Mesodermal cell (in vitro differentiated cells): ENCODE data around the gene M6PR.

ENCODE experiments used
- H3K27ac ChIP-seq: 2 replicates; pipeline ENCODE4 v1.7.0; 2013; ENCODE audit warnings: mild to moderate bottlenecking, low read depth, low read length, moderate library complexity; ENCODE audit not compliant: severe bottlenecking
- H3K36me3 ChIP-seq: 2 replicates; pipeline ENCODE4 v1.7.1; 2013; ENCODE audit warnings: mild to moderate bottlenecking, low read length, moderate library complexity; ENCODE audit not compliant: control insufficient read depth, insufficient read depth
- H3K4me1 ChIP-seq: one replicate; pipeline ENCODE4 v1.7.1; 2013; ENCODE audit warnings: mild to moderate bottlenecking, low read length; ENCODE audit not compliant: insufficient read depth, control insufficient read depth, poor library complexity, severe bottlenecking
- H3K4me3 ChIP-seq: 2 replicates; pipeline ENCODE4 v1.7.0; 2013; ENCODE audit warnings: low read length, control low read depth, mild to moderate bottlenecking; ENCODE audit not compliant: insufficient read depth, poor library complexity, severe bottlenecking; ENCODE audit errors: extremely low read depth
- H3K9me3 ChIP-seq: 2 replicates; pipeline ENCODE4 v1.7.1; 2013; ENCODE audit warnings: mild to moderate bottlenecking, low read length, moderate library complexity; ENCODE audit not compliant: control insufficient read depth
- WGBS, 2 experiments: methylation state at CpG; one replicate each; pipeline ENCODE4 v1.1.5; 2013; ENCODE audit warnings: missing lambda C conversion rate in 2 of 2; ENCODE audit not compliant: insufficient coverage in 2 of 2; 5-methylcytosine and 5-hydroxymethylcytosine counted together

The M6PR gene

DNA sequence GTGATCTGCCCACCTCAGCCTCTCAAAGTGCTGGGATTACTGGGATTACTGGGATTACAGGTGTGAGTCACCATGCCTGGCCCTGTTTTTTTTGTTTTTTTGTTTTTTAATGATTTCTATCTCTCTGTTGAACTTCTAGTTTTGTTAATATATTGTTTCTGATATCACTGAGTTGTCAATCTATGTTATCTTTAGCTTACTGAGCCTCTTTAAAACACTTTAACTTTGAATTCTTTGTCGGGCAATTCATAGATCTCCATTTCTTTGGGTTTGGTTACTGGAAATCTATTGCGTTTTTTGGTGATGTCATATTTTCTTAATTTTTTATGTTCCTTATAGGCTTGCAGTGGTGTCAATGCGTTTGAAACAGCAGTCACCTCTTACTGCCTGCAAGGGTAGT, 30.7 kb upstream of the M6PR start:
- H3K4me1 ChIP-seq: no peaks in the 10 kb centered on the region
- no peaks in the 10 kb centered on the region for H3K9me3 ChIP-seq
- H3K4me3 ChIP-seq: no peak overlapping the region
- 89 to 100% methylated on average over 1 to 3 of the region's 3 CpGs for WGBS, 2 experiments
- no peaks in the 10 kb centered on the region for H3K36me3 ChIP-seq
- H3K27ac ChIP-seq: no peak overlapping the region

DNA sequence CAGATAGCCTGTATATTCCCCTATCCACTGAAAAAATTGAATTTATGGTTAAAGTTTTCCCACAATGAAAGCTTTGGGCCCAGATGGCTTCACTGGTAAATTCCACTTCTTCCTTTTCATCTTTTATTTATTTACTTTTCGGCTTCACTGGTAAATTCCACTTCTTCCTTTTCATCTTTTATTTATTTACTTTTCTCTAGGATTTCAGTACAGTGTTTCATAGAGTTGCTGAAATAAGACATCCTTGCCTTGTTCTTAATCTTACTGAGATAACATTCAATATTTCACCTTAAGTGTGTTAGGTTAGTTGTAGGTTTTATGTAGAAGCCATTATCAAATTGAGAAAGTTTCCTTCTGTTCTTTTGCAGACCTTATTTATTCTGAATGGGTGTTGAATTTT, 21.0 kb upstream of the M6PR start:
- no peaks in the 10 kb centered on the region for H3K36me3 ChIP-seq
- no peak overlapping the region for H3K4me3 ChIP-seq
- H3K9me3 ChIP-seq: peaks cover 17% of the 10 kb centered on the region
- H3K27ac ChIP-seq: no peak overlapping the region
- no peaks in the 10 kb centered on the region for H3K4me1 ChIP-seq
- no CpG with 5 or more reads among the region's 1 CpG for WGBS, 2 experiments

DNA sequence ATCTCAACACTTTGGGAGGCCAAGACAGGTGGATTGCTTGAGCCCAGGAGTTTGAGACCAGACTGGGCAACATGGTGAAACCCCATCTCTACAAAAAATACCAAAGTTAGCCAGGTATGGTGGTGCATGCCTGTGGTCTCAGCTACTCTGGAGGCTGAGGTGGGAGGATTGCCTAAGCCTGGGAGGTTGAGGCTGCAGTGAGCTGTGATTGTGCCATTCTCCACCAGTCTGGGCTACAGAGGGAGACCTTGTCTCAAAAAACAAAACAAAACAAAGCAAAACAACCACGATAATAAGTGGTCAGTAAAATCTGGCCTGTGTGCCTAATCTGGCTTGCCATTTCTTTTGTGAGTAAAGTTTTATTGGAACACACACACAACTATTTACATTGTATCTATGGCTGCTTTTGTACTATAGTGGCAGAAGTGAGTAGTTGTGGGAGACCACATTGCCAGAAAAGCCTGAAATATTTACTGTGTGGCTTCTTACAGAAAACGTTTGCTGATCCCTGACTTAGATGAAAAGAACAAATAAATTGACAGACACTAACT, 20.5 kb upstream of the M6PR start:
- no CpG with 5 or more reads among the region's 2 CpGs for WGBS, 2 experiments
- H3K27ac ChIP-seq: no peak overlapping the region
- H3K4me3 ChIP-seq: no peak overlapping the region
- H3K4me1 ChIP-seq: no peaks in the 10 kb centered on the region
- H3K36me3 ChIP-seq: no peaks in the 10 kb centered on the region
- H3K9me3 ChIP-seq: peaks cover 17% of the 10 kb centered on the region

GRCh38 chr12:8968761-8969160, 19.3 kb upstream of the M6PR start:
- Histone ChIP-seq H3K4me3 (no peak overlapping the region), H3K4me1 (no peaks in the 10 kb centered on the region), H3K9me3 (peaks cover 17% of the 10 kb centered on the region), H3K27ac (no peak overlapping the region), H3K36me3 (no peaks in the 10 kb centered on the region)

DNA sequence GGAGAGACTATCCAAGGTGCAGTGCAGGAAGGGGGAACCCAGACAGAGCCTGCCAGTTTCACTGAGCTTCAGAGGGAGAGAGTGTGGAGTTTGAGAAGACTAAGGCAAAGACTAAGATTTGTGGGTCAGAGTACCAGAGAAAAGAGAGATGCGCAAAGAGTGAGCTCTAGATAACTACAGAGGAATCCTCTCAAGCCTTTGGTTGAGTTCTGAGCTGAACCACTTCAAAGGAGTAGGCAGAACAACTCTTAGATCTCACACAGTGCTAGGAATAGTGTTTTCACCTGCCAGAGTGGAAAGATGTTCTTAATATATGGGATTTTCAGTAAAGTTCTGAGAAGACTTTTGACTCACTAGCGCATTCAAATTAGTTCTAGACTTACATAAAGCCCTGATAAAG, 10.7 kb upstream of the M6PR start:
- 71 to 100% methylated on average over 1 of the region's 2 CpGs for WGBS, 2 experiments
- Histone ChIP-seq H3K27ac (no peak overlapping the region), H3K36me3 (no peaks in the 10 kb centered on the region), H3K4me3 (no peak overlapping the region), H3K9me3 (peaks cover 6% of the 10 kb centered on the region), H3K4me1 (no peaks in the 10 kb centered on the region)

DNA sequence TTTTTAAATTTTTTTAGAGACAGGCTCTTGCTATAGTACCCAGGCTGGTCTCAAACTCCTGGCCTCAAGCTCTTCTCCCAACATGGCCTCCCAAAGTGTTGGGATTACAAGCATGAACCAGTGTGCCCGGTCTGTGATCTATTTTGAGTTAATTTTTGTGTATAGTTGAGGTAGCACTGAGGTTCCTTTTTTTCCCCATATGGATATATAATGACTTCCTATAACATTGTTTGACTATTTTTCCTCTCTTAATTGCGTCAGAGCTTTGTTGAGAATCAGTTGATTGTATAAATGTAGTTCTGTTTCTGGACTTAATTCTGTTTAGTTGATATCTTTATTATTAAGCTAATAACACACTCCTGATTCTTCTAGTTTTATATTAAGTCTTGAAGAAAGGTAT, 8.6 kb upstream of the M6PR start:
- WGBS, 2 experiments: no CpG with 5 or more reads among the region's 2 CpGs
- Histone ChIP-seq H3K4me1 (no peaks in the 10 kb centered on the region), H3K4me3 (no peak overlapping the region), H3K27ac (no peak overlapping the region), H3K9me3 (peaks cover 6% of the 10 kb centered on the region), H3K36me3 (no peaks in the 10 kb centered on the region)

DNA sequence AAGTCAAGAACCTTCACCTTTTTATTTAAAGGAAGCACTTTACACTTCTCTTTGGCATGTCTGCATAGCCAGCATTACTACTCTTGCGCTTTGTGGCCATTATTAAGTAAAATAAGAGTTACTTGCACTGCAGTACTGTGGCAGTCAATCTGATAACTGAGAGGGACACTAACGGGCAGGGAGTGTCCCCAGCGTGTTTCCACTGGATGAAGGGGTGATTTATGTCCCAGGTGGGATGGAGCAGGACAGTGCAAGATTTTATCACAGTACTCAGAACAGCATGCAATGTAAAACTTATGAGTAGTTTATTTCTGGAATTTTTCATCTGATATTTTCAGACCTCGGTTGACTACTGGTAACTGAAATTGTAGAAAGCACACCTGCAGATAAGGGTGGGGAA, 8.1 kb upstream of the M6PR start:
- Histone ChIP-seq H3K9me3 (peaks cover 6% of the 10 kb centered on the region), H3K36me3 (no peaks in the 10 kb centered on the region), H3K4me1 (no peaks in the 10 kb centered on the region), H3K4me3 (no peak overlapping the region), H3K27ac (no peak overlapping the region)
- 95 to 100% methylated on average over 1 to 2 of the region's 4 CpGs for WGBS, 2 experiments

- 85 to 97% methylated on average over 6 to 7 of the region's 7 CpGs for WGBS, 2 experiments
- H3K4me3 ChIP-seq: no peak overlapping the region
- H3K27ac ChIP-seq: no peak overlapping the region
- H3K9me3 ChIP-seq: peaks cover 6% of the 10 kb centered on the region
- H3K4me1 ChIP-seq: no peaks in the 10 kb centered on the region
- H3K36me3 ChIP-seq: no peaks in the 10 kb centered on the region
These were observed 7.3 kb upstream of the M6PR start for GRCh38 chr12:8956772-8957171.

- WGBS, 2 experiments: 88 to 91% methylated on average over 15 of the region's 15 CpGs
- Histone ChIP-seq H3K9me3 (peaks cover 6% of the 10 kb centered on the region), H3K27ac (no peak overlapping the region), H3K4me1 (no peaks in the 10 kb centered on the region), H3K4me3 (no peak overlapping the region), H3K36me3 (no peaks in the 10 kb centered on the region)
These were observed 6.6 kb upstream of the M6PR start for GRCh38 chr12:8956073-8956472.

DNA sequence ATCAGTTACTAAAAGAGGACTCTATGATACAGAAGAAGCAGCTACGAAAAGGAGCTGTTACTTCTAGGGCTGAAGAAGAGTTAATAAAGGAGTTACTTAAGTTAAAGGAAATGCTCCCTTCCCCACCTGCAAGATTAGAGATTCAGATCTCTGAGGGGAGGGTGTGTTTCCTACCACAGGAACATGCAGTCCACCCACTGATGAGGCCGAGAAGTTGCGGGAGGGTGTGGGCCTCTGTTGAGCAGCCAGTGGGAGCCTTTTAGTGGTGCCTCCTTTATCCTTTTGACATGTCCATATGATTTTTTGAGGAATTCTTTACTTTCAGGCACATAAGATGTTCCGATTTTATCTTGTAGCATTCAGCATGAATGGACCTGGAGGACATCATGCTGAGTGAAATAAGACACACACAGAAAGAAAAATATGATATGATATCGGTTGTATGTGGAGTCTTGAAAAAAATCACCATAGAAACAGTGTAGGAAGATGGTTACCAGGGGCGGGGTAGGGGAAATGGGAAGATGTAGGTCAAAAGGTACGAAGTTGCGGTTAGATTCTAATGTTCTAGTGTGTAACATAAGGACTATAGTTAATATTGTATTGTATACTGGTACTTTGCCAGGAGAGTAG, 4.4 kb upstream of the M6PR start:
- no peaks in the 10 kb centered on the region for H3K4me1 ChIP-seq
- 91% methylated on average over 4 to 6 of the region's 8 CpGs for WGBS, 2 experiments
- H3K27ac ChIP-seq: no peak overlapping the region
- H3K36me3 ChIP-seq: no peaks in the 10 kb centered on the region
- peaks cover 6% of the 10 kb centered on the region for H3K9me3 ChIP-seq
- H3K4me3 ChIP-seq: no peak overlapping the region

DNA sequence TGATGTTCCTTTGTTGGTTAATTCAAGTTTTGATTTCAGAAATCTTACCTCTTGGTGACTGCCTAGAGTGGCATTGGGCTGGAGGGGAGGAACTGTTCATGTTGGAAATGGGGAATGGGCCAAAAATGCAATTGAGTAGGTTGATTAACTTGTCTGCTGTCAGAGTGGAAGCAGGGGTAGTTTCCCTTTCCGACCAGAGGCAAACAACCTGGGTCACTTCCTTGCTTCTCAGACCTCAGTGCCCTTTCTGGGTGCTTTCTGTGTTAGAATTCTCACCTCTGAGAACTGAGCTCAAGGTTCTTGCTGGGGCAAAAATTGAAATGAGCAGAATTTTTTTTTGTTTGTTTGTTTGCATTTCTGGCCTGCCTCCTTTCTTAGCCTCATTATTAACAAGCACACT, 2.3 kb upstream of the M6PR start:
- WGBS, 2 experiments: 89% methylated on average over 1 of the region's 1 CpG; no CpG with 5 or more reads in 1 of the 2 experiments
- Histone ChIP-seq H3K27ac (no peak overlapping the region), H3K4me3 (no peak overlapping the region), H3K36me3 (peaks cover under 1% of the 10 kb centered on the region), H3K9me3 (peaks cover 6% of the 10 kb centered on the region), H3K4me1 (peaks cover 9% of the 10 kb centered on the region)
